PC-9 (cell line): Measurements from ENCODE around the gene SLC46A3.

Experiments
- CTCF ChIP-seq: fragments of 200-600 bp; sonication (generic); conservative IDR thresholded peaks from 2 replicates; pipeline ENCODE4 v1.6.1; 2017; ENCODE audit warnings: mixed run types, antibody characterized with exemption, mild to moderate bottlenecking, moderate library complexity
- EZH2 ChIP-seq: fragments of 200-600 bp; sonication (generic); IDR thresholded peaks from 2 replicates; pipeline ENCODE4 v1.8.0; 2017; ENCODE audit warnings: antibody characterized with exemption, low read depth

- no peak for TF ChIP-seq CTCF
- TF ChIP-seq EZH2: no peak
These were observed 12.0 kb upstream of the SLC46A3 start for GRCh38 chr13:28730762-28731161.
